GM12878 (cell line): ENCODE data around the gene NUDT22. TPM values are rescaled to one million over a fixed set of nuclear protein-coding genes. Genes with fewer than 3 reads are reported as not detected.
A peak's percentile ranks its signal among the peaks of the same experiment; 100 is the strongest.

Experiments
- BACH1 ChIP-seq: fragments of 450-650 bp; IDR thresholded peaks from 2 replicates; pipeline ENCODE4 v1.6.1; 2017; ENCODE audit warnings: mild to moderate bottlenecking, borderline replicate concordance
- BRCA1 ChIP-seq: IDR thresholded peaks from 2 replicates; pipeline ENCODE4 v1.6.1; 2011; ENCODE audit warnings: low read depth, low read length, improper control_type of control experiment
- FOXK2 ChIP-seq: fragments of 450-650 bp; IDR thresholded peaks from 2 replicates; pipeline ENCODE4 v1.6.1; 2017; ENCODE audit warnings: mild to moderate bottlenecking, moderate library complexity
- HDAC2 ChIP-seq: fragments of 200-600 bp; sonication (generic); IDR thresholded peaks from 2 replicates; pipeline ENCODE4 v1.6.1; 2017
- IRF3 ChIP-seq: fragments of 450-650 bp; IDR thresholded peaks from 2 replicates; pipeline ENCODE4 v1.6.1; 2014; ENCODE audit warnings: mild to moderate bottlenecking
- MTA3 ChIP-seq: IDR thresholded peaks from 2 replicates; pipeline ENCODE4 v1.6.1; 2012; ENCODE audit warnings: low read length, inconsistent platforms, borderline replicate concordance
- NFIC ChIP-seq: IDR thresholded peaks from 2 replicates; pipeline ENCODE4 v1.6.1; 2012; ENCODE audit warnings: low read depth, mild to moderate bottlenecking, inconsistent platforms, low read length, moderate library complexity
- NFXL1 ChIP-seq: fragments of 450-650 bp; IDR thresholded peaks from 2 replicates; pipeline ENCODE4 v1.6.1; 2017; ENCODE audit warnings: antibody characterized with exemption, mild to moderate bottlenecking, borderline replicate concordance
- POU2F2 ChIP-seq: IDR thresholded peaks from 3 replicates; pipeline ENCODE4 v1.6.1; 2011; ENCODE audit warnings: low read depth, mild to moderate bottlenecking, low read length, borderline replicate concordance
- RB1 ChIP-seq: fragments of 450-650 bp; formaldehyde crosslinking; IDR thresholded peaks from 2 replicates; pipeline ENCODE4 v1.6.1; 2017; ENCODE audit warnings: mild to moderate bottlenecking, borderline replicate concordance
- RCOR1 ChIP-seq: conservative IDR thresholded peaks from 2 replicates; pipeline ENCODE4 v1.6.1; 2012; ENCODE audit warnings: low read depth, low read length, improper control_type of control experiment
- RFX5 ChIP-seq: IDR thresholded peaks from 2 replicates; pipeline ENCODE4 v1.6.1; 2011; ENCODE audit warnings: low read depth, low read length, improper control_type of control experiment
- STAT3 ChIP-seq: IDR thresholded peaks from 2 replicates; pipeline ENCODE4 v1.6.1; 2011; ENCODE audit warnings: low read depth, low read length, improper control_type of control experiment
- SUZ12 ChIP-seq: fragments of 200-600 bp; sonication (generic); IDR thresholded peaks from one replicate; pipeline ENCODE4 v1.6.1; 2018; ENCODE audit warnings: antibody characterized with exemption, mild to moderate bottlenecking; ENCODE audit not compliant: unreplicated experiment
- TCF7 ChIP-seq: IDR thresholded peaks from 2 replicates; pipeline ENCODE4 v1.6.1; 2014; ENCODE audit warnings: antibody characterized with exemption, borderline replicate concordance
- ZBTB4 ChIP-seq: fragments of 450-650 bp; formaldehyde crosslinking; IDR thresholded peaks from 2 replicates; pipeline ENCODE4 v1.4.0; 2022; ENCODE audit warnings: mild to moderate bottlenecking, moderate library complexity
- ZNF274 ChIP-seq: IDR thresholded peaks from one replicate; pipeline ENCODE4 v1.8.0; 2011; ENCODE audit not compliant: insufficient read length, insufficient read depth
- ZNF687 ChIP-seq: fragments of 450-650 bp; IDR thresholded peaks from 2 replicates; pipeline ENCODE4 v1.6.1; 2017; ENCODE audit warnings: mild to moderate bottlenecking, moderate library complexity
- ZSCAN29 ChIP-seq: fragments of 450-650 bp; IDR thresholded peaks from 2 replicates; pipeline ENCODE4 v1.6.1; 2017; ENCODE audit warnings: mild to moderate bottlenecking, moderate library complexity
- polyA plus RNA-seq, 11 experiments: library from polyadenylated mRNA; depleted of rRNA in 4 of 11; unstranded in 6 of 11; stranded (reverse) in 5 of 11; fragments of >200 nt; fragmentation: Nextera tagmentation in 4 of 11; fragmentation: Illumina TruSeq in 1 of 11; extraction: Ambion mirVana in 4 of 11; extraction: Trizol in 1 of 11; gene quantifications; 1 replicate in 1 of 11; 2 replicates in 10 of 11; pipeline versions ENCODE4 v1.2.1 to v1.2.3, GENCODE V29; 2011 to 2016; ENCODE audit warnings: inconsistent platforms in 2 of 11, missing spikeins in 2 of 11, low read depth in 1 of 11
- total RNA-seq, 4 experiments: library from RNA; depleted of rRNA in 3 of 4; stranded (reverse); fragments of >200 nt in 3 of 4; fragmentation: Illumina TruSeq in 1 of 4; extraction: Trizol in 1 of 4; gene quantifications; 2 replicates each; pipeline versions ENCODE4 v1.2.1 to v1.2.3, GENCODE V29; 2013 to 2021
- TF ChIP-seq, protein P1 (sequence below): fragments of 450-650 bp; IDR thresholded peaks from 2 replicates; pipeline ENCODE4 v1.6.1; 2017; ENCODE audit warnings: mild to moderate bottlenecking
- TF ChIP-seq, protein P2 (sequence below): IDR thresholded peaks from 2 replicates; pipeline ENCODE4 v1.6.1; 2011; ENCODE audit warnings: borderline replicate concordance, low read depth, mild to moderate bottlenecking, moderate library complexity, mixed read lengths, low read length; ENCODE audit not compliant: insufficient read depth; ENCODE audit errors: extremely low read length

The NUDT22 gene
- total and polyA plus RNA-seq, 10 of the 15 experiments (the other 5 are each of a cell fraction or from before 2014, with no cell fraction given), result 6.7 to 115 (median 64.7) TPM

GRCh38 chr11:64185175-64185692, 40.8 kb upstream of the NUDT22 start (continued):
- TF ChIP-seq FOXK2, result no peak
- TF ChIP-seq HDAC2, result no peak
- no peak for TF ChIP-seq RFX5
- TF ChIP-seq RCOR1, result no peak
- TF ChIP-seq, protein P1, sequence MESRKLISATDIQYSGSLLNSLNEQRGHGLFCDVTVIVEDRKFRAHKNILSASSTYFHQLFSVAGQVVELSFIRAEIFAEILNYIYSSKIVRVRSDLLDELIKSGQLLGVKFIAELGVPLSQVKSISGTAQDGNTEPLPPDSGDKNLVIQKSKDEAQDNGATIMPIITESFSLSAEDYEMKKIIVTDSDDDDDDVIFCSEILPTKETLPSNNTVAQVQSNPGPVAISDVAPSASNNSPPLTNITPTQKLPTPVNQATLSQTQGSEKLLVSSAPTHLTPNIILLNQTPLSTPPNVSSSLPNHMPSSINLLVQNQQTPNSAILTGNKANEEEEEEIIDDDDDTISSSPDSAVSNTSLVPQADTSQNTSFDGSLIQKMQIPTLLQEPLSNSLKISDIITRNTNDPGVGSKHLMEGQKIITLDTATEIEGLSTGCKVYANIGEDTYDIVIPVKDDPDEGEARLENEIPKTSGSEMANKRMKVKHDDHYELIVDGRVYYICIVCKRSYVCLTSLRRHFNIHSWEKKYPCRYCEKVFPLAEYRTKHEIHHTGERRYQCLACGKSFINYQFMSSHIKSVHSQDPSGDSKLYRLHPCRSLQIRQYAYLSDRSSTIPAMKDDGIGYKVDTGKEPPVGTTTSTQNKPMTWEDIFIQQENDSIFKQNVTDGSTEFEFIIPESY, result no peak
- no peak for TF ChIP-seq BRCA1
- TF ChIP-seq, protein P2, sequence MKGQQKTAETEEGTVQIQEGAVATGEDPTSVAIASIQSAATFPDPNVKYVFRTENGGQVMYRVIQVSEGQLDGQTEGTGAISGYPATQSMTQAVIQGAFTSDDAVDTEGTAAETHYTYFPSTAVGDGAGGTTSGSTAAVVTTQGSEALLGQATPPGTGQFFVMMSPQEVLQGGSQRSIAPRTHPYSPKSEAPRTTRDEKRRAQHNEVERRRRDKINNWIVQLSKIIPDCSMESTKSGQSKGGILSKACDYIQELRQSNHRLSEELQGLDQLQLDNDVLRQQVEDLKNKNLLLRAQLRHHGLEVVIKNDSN, result peak; percentile 83
- peak; percentile 49; the same call in 1 of the 2 replicates for TF ChIP-seq RB1
- TF ChIP-seq STAT3, result no peak
- TF ChIP-seq NFIC, result no peak
- no peak for TF ChIP-seq ZNF274
- 0 out of 2 replicates have a peak, but pooled peaks have one; percentile 18 for TF ChIP-seq ZNF687
- no peak for TF ChIP-seq SUZ12
- no peak for TF ChIP-seq ZBTB4 (CRISPR knock-in tag)
- TF ChIP-seq TCF7, result no peak
- TF ChIP-seq NFXL1, result no peak
- TF ChIP-seq POU2F2, result peak; percentile 85; the same call in 1 of the 3 replicates
- TF ChIP-seq MTA3, result no peak
- no peak for TF ChIP-seq IRF3
- peak; percentile 91 for TF ChIP-seq BACH1
- TF ChIP-seq ZSCAN29, result no peak
